Measurements from ENCODE around the gene TRAIP.

GRCh38 chr3:49794926-49795905 lies 61.1 kb downstream of the TRAIP start:
- TF ChIP-seq CTCF (IDR thresholded peaks at IDR 0.05) (no peak), POLR2A (IDR thresholded peaks at IDR 0.05) (no peak)

Data from Peyer's patch (tissue), 4 donors.